Caco-2 (cell line): Measurements from ENCODE around the gene PIP4K2C. TPM values are rescaled to one million over a fixed set of nuclear protein-coding genes. Genes with fewer than 3 reads are reported as not detected.

Experiments
- BruUV-seq: library from RNA; stranded (reverse); fragments of 400-500 nt; replicated peaks from 2 replicates; lab custom pipeline; 2021; lab: Mats Ljungman, UMichigan
- CTCF ChIA-PET: fragments of 300-600 bp; sonication (Branson Sonifier 250); formaldehyde crosslinking; loops from one replicate; lab custom pipeline; 2022; ENCODE audit warnings: antibody characterized with exemption; lab: Charles Lee
- POLR2A ChIA-PET: fragments of 300-600 bp; sonication (Branson Sonifier 250); formaldehyde crosslinking; loops from one replicate; lab custom pipeline; 2022; ENCODE audit warnings: antibody characterized with exemption; lab: Charles Lee
- DNase-seq, 2 experiments: peaks; one replicate each; pipeline versions ENCODE4 v3.0.0 to v3.0.0-alpha.2; 2020 to 2022
- H3K27me3 ChIP-seq: replicated peaks from 2 replicates; pipeline ENCODE4 v1.6.0; 2011; ENCODE audit warnings: low read length; ENCODE audit not compliant: control insufficient read depth, insufficient read depth
- H3K36me3 ChIP-seq: 2 replicates; pipeline ENCODE4 v1.5.1; 2011; ENCODE audit warnings: low read length; ENCODE audit not compliant: control insufficient read depth, insufficient read depth
- H3K4me1 ChIP-seq: fragments of 250-450 bp; sonication (Bioruptor Pico); 2 replicates; pipeline ENCODE4 v1.5.1; 2020; ENCODE audit warnings: mild to moderate bottlenecking
- H3K4me3 ChIP-seq: 2 replicates; pipeline ENCODE4 v1.5.1; 2011; ENCODE audit warnings: low read depth, mild to moderate bottlenecking, control low read depth, low read length
- H3K9me3 ChIP-seq: fragments of 250-450 bp; sonication (Bioruptor Pico); 2 replicates; pipeline ENCODE4 v1.5.1; 2020; ENCODE audit warnings: mild to moderate bottlenecking, moderate library complexity
- H3K27ac Mint-ChIP-seq: one replicate; pipeline ENCODE4 v1.8.0; 2022; ENCODE audit warnings: mixed read lengths; ENCODE audit not compliant: unreplicated experiment
- H3K27me3 Mint-ChIP-seq: one replicate; pipeline ENCODE4 v1.8.0; 2022; ENCODE audit warnings: mixed read lengths; ENCODE audit not compliant: insufficient read depth, unreplicated experiment
- H3K36me3 Mint-ChIP-seq: one replicate; pipeline ENCODE4 v1.8.0; 2022; ENCODE audit warnings: mild to moderate bottlenecking, mixed read lengths; ENCODE audit not compliant: insufficient read depth, unreplicated experiment
- H3K4me1 Mint-ChIP-seq: one replicate; pipeline ENCODE4 v1.8.0; 2022; ENCODE audit warnings: low read depth, mixed read lengths; ENCODE audit not compliant: unreplicated experiment
- H3K4me3 Mint-ChIP-seq: one replicate; pipeline ENCODE4 v1.8.0; 2022; ENCODE audit warnings: mild to moderate bottlenecking, moderate library complexity, mixed read lengths; ENCODE audit not compliant: unreplicated experiment
- H3K9me3 Mint-ChIP-seq: one replicate; pipeline ENCODE4 v1.8.0; 2022; ENCODE audit warnings: mixed read lengths; ENCODE audit not compliant: unreplicated experiment
- intact Hi-C: fragments of 100-400 bp; cut with micrococcal nuclease; formaldehyde crosslinking; loops from one replicate; pipeline ENCODE4 v1.10.0; 2022; ENCODE audit not compliant: unreplicated experiment
- total RNA-seq: library from RNA; stranded (reverse); gene quantifications from 2 replicates; pipeline ENCODE4 v1.2.3, GENCODE V29; 2022
- TF ChIP-seq, protein P1 (sequence below), 2 experiments: fragments of 200-600 bp in 1 of 2; IDR thresholded peaks; 1 replicate in 1 of 2; 2 replicates in 1 of 2; pipeline versions ENCODE4 v1.5.1 to v1.8.0; 2011 to 2022; ENCODE audit warnings: antibody characterized with exemption in 1 of 2, control low read depth in 1 of 2, inconsistent platforms in 1 of 2, low read depth in 1 of 2, low read length in 1 of 2, mild to moderate bottlenecking in 1 of 2, moderate library complexity in 1 of 2; ENCODE audit not compliant: insufficient read depth in 1 of 2, severe bottlenecking in 1 of 2, unreplicated experiment in 1 of 2

The PIP4K2C gene
- total RNA-seq, 1 experiment from 2014 or later = 48.0 TPM

DNA sequence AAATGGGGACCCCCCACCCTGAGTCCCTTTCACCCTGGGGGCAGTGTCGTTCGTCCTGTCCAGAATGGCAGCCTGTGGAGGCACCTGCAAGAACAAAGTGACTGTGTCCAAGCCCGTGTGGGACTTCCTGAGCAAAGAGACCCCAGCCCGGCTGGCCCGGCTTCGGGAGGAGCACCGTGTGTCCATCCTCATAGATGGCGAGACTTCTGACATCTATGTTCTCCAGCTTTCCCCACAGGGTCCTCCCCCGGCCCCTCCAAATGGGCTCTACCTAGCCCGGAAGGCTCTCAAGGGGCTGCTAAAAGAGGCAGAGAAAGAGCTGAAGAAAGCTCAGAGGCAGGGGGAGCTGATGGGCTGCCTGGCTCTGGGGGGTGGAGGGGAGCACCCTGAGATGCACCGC is 15.8 kb downstream of the PIP4K2C start:
- BruUV-seq = no TSS peak
- Mint-ChIP-seq H3K9me3 (no peaks in the 10 kb centered on the region), H3K27me3 (no peaks in the 10 kb centered on the region), H3K4me1 (peaks cover 7% of the 10 kb centered on the region), H3K27ac (no peak overlapping the region), H3K4me3 (no peak overlapping the region), H3K36me3 (no peaks in the 10 kb centered on the region)
- Histone ChIP-seq H3K36me3 (peaks cover 1% of the 10 kb centered on the region; the same call in 1 of the 2 replicates), H3K4me3 (no peak overlapping the region), H3K4me1 (peaks cover 6% of the 10 kb centered on the region; the same call in 1 of the 2 replicates), H3K9me3 (no peaks in the 10 kb centered on the region), H3K27me3 (no peaks in the 10 kb centered on the region)
- intact Hi-C loops = no loop called here
- TF ChIP-seq, protein P1, sequence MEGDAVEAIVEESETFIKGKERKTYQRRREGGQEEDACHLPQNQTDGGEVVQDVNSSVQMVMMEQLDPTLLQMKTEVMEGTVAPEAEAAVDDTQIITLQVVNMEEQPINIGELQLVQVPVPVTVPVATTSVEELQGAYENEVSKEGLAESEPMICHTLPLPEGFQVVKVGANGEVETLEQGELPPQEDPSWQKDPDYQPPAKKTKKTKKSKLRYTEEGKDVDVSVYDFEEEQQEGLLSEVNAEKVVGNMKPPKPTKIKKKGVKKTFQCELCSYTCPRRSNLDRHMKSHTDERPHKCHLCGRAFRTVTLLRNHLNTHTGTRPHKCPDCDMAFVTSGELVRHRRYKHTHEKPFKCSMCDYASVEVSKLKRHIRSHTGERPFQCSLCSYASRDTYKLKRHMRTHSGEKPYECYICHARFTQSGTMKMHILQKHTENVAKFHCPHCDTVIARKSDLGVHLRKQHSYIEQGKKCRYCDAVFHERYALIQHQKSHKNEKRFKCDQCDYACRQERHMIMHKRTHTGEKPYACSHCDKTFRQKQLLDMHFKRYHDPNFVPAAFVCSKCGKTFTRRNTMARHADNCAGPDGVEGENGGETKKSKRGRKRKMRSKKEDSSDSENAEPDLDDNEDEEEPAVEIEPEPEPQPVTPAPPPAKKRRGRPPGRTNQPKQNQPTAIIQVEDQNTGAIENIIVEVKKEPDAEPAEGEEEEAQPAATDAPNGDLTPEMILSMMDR (IDR thresholded peaks at IDR 0.05; ENCODE audit: insufficient read depth in 1 of 2, low read depth in 1 of 2, low read length in 1 of 2, severe bottlenecking in 1 of 2, unreplicated experiment in 1 of 2) = no peak
- ChIA-PET CTCF (no interaction called here), POLR2A (no interaction called here)
- no peak for DNase-seq

DNA sequence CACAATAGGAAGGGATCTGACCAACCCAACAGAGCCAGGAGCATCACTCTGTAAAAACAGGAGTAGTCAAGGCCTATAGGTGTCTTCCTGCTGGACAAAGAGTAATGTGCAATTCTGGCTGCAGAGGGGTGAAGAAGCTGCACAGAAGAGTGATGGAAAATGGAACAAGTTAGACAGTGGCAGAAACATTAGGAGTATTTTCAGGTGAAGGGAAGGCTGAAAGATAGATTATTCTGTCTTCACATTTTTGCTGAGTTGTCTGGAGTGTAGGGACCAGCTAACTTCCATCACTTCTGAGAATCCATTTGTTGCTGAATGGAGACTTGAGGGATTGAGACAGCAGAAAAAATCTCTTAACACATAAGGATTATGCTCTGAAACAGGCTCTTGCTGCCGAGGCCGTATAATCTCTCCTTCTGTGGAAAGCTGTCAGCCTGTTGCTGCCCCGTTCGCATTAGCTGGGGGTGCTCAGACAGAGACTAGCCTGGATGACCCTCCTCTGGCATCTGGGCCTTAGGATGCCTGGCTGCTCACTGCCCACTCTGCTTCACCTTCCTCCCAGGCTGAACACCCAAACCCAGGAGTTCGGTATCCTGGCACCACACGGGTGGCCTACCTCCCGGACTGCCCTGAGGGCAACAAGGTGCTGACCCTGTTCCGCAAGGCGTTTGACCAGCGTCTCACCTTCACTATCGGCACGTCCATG is 17.1 kb downstream of the PIP4K2C start:
- Histone ChIP-seq H3K9me3 (no peaks in the 10 kb centered on the region), H3K36me3 (no peaks in the 10 kb centered on the region; the same call in 1 of the 2 replicates), H3K27me3 (no peaks in the 10 kb centered on the region), H3K4me3 (no peak overlapping the region), H3K4me1 (peaks cover 6% of the 10 kb centered on the region; the same call in 1 of the 2 replicates)
- no peaks in the 10 kb centered on the region for H3K9me3 Mint-ChIP-seq
- no TSS peak for BruUV-seq
- H3K27me3 Mint-ChIP-seq = no peaks in the 10 kb centered on the region
- no peak for DNase-seq
- POLR2A ChIA-PET = no interaction called here
- H3K27ac Mint-ChIP-seq = no peak overlapping the region
- intact Hi-C loops = no loop called here
- CTCF ChIA-PET = interaction anchor here (2.0 kb wide), 1 partner anchor 24 kb away, joined by 10 read pairs; no protein-coding TSS in a partner anchor
- H3K36me3 Mint-ChIP-seq = no peaks in the 10 kb centered on the region
- peaks cover 7% of the 10 kb centered on the region for H3K4me1 Mint-ChIP-seq
- H3K4me3 Mint-ChIP-seq = no peak overlapping the region
- TF ChIP-seq, protein P1 (IDR thresholded peaks at IDR 0.05; ENCODE audit: insufficient read depth in 1 of 2, low read depth in 1 of 2, low read length in 1 of 2, severe bottlenecking in 1 of 2, unreplicated experiment in 1 of 2) = no peak

DNA sequence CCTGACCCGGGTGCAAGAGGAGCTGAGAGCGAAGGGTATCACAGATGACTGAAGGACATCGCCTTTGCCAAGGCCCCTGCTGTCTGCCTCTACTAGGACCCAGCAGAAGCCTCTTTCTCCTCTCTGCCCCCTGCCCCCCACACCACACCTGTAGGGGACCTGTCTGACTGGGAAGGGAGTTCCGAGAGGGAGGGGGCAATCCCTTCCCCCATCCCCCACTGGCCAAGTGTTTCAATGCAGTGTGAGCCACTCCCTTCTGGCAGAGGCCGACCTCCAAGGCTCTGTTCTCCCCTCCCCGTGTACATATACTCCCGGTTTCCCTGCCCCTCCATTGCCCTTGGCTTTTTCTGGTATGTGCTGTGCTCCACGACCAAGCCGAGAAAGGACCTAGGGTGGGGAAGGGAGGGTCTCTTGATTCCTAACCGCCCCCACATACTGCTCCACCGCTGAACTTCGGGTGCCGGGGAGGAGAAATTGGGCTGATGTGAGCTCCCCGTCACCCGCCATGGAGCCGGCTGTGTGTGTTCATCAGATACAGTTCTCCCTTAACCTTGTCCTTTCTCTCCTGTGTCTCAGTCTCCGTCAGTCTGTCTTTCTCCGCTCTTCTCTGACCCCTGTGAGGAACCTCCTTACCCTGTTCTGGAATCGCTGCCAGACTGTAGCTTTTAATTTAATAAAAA is 18.2 kb downstream of the PIP4K2C start:
- H3K36me3 ChIP-seq = no peaks in the 10 kb centered on the region; the same call in 1 of the 2 replicates
- H3K9me3 ChIP-seq = no peaks in the 10 kb centered on the region
- CTCF ChIA-PET = interaction anchor here (0.6 to 2.0 kb wide), 2 partner anchors 26 to 72 kb away, joined by 4 to 10 read pairs; no protein-coding TSS in a partner anchor
- Mint-ChIP-seq H3K27ac (no peak overlapping the region), H3K4me1 (no peaks in the 10 kb centered on the region), H3K4me3 (no peak overlapping the region), H3K36me3 (no peaks in the 10 kb centered on the region), H3K27me3 (no peaks in the 10 kb centered on the region), H3K9me3 (no peaks in the 10 kb centered on the region)
- BruUV-seq = no TSS peak
- no peaks in the 10 kb centered on the region for H3K4me1 ChIP-seq
- POLR2A ChIA-PET = no interaction called here
- intact Hi-C loops = no loop called here
- DNase-seq = no peak
- no peak overlapping the region for H3K4me3 ChIP-seq
- TF ChIP-seq, protein P1 (IDR thresholded peaks at IDR 0.05; ENCODE audit: insufficient read depth in 1 of 2, low read depth in 1 of 2, low read length in 1 of 2, severe bottlenecking in 1 of 2, unreplicated experiment in 1 of 2) = no peak
- no peaks in the 10 kb centered on the region for H3K27me3 ChIP-seq
